RKO (cell line): ENCODE measurements around the gene SYT1.

ENCODE experiments used
- DNase-seq: peaks from one replicate; pipeline ENCODE4 v3.0.0-alpha.2; 2016; ENCODE audit warnings: low spot score

SYT1 gene

DNA sequence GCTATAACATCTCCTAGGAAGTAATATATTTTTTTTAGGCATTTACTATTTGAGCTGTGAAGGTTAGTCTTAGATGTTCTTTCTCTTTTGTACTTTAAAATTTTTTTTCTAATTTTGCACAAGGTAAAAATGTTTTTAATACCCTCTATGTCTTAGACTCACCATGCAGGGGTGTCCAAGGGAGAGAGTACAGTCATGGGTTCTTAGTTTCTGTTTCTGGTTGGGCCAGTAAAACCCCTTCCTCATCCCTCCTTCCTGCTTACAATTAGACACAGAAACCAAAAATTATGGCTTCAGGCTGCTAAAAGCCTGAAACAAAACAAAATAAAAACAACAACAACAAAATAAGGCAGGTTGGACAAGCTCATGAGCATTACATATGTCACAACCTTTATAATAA lies 193.0 kb downstream of the SYT1 start:
- no peak for DNase-seq

DNA sequence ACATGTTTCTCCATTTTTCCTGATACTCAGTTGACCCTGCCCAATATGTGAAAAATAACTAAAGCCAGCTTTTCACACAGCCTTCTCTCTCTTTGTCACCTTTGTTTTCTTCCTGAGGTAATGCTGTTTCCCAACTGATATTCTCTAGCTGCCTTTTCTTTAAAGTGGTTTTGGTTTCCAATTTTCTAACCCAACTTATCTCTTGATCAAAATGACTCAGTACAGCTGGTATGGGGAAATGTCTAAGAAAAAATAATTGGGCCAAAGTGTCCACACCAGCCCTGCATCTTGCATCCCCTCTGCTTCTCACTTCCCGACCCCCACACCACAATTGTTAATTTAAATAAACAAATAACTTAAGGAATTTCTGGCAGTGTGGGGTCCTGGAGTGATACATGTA lies 193.8 kb downstream of the SYT1 start:
- DNase-seq, result no peak

DNA sequence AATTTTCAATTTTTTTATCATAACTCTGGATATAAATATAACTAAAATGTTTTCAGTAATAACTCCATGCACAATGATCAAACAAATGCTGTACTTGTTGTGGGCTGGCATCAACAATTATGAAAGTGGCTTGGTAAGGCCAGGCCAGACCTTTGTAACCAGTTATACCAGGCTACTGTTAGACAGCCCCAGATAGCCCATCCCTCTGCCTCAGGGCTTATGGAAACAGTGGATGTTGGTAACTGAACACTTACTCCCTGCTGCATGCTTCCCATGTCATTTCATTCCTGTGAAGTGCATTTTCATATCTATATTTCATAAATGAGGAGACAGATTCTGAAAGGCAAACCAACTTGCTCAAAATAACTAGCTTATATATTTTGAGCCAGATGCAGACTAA lies 195.0 kb downstream of the SYT1 start:
- DNase-seq, result no peak

DNA sequence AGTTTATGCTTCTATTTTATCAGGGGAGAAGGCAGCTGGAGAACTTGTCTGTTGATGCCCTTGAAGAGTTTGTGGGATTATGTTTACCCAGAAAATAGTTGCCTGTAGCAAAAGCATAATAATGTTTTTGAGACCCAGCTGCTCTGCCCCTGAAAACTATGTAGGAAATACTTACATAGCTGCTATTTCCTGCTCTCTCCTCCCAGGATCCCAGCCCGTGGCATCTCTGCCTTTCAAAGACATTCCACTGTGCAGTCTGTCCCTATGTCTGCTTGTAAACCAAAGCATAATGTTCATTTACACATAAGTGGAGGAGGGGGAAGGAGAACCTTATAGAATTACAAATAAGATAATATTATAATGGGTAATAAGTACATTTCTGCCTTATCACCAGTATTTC lies 198.7 kb downstream of the SYT1 start:
- no peak for DNase-seq

- no peak for DNase-seq
Observed at GRCh38 chr12:79067977-79068376, 203.4 kb downstream of the SYT1 start.

DNA sequence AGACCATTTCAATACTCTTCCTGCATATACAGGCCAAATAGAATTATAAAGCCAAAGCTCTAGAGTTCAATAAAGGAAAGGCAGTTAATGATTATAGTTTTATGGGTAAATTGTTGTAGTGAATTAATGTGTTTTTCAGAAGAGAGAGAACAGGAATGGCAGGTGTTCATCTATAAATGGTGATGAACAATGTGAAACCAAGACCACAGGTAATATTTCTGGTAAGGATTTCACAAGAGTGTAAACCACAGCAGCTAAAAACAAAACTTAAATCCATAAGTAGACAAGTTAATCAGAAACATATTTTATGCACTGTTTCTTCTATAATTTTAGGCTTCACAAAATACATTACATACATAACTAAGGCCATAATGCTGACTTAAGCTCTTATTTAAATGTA lies 204.4 kb downstream of the SYT1 start:
- no peak for DNase-seq

DNA sequence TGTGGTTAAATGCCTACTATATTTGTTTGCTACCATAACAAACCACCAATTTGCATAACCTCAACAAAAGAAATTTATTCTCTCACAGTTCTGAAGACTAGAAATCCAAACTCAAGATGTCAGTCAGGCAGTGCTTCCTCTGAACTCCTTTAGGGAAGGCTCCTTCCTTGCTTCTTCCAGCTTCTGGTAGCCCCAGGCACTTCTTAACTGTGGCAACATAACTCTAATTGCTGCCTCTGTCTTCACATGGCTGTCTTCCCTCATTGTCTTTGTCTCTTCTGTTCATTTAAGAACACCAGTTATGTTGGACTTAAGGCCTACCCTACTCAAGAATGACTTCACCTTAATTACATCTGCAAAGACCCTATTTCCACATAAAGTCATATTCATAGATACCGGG lies 206.9 kb downstream of the SYT1 start:
- DNase-seq, result no peak

DNA sequence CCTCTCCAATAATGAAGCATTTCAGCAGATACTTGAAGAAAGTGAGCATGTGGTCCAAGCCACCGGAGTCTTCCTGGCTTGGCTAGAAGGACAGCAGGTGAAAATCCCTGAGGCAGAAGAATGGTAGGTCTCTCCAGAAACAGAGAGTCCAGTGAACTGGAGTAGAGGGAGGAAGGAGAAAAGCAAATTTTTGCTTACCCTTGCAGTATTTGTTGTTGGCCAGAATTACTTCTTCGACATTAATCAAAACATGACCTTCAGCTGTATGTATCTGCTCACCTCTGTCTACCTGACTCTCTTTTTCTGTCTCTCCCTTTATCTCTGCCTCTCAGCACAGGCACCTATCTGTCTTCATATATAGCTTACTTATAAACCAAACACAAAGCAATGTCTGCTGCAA lies 208.9 kb downstream of the SYT1 start:
- DNase-seq, result no peak

DNA sequence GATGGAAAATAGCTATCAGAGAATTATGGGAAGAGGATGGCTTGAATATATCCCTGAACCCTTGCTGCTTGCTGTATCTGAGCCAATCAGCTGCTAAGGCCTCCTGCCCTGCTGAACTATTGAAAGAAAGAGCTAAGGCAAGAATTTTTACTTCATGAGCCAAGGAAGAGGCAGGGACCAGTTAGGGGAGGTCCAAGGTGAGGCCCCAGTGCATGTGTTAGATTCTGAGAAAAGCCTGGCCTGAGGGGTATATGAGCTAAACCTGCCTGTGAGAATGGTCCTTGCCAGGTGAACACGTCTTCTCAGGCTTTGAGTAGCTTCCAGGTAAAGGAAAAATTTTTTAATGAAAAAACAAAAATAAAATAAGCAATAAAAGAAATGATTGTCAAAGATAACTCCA lies 218.0 kb downstream of the SYT1 start:
- no peak for DNase-seq

DNA sequence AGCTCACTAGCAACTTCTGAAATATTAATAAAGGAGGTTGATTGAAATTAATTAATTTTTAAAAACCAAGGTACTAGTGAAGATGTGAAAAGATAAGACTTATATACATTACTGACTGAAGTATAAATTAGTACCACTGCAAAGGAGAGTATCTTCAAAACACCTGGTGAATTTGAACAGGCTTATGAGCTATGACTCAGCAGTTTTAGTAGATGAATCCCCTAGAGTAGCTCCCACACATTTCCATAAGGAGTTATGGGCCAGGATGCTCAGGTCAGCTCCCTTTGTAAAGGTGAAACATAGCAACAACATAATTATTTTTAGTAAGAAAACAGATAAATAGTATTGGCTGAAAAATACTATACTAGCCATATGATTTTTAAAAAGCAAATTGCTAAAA lies 218.6 kb downstream of the SYT1 start:
- no peak for DNase-seq

DNA sequence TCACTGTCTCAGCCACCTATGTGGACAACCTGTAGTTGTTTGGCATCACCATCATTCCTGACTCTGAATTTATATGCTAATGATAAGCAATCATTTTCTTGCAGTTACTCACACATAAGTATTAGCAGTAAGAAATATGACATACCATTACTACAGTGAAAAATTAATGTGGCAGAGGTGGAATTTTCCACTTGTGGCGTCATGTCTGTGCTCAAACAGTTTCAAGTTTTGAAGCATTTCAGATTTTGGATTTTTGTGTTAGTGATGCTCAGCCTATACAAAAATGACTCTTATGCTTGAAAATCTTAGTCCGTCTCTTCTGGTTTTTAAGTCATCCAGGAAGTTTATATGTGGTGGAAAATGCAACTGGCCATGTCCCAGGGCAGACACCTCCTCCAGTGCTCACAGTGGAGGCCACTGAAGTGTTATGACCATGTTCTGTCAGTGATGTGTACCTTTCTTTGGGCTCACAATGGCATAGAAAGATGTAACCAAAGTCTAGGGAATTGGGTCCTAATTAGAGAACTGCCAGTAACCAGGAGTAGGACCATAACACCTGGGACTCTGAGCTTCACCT lies 220.6 kb downstream of the SYT1 start:
- DNase-seq, result no peak

DNA sequence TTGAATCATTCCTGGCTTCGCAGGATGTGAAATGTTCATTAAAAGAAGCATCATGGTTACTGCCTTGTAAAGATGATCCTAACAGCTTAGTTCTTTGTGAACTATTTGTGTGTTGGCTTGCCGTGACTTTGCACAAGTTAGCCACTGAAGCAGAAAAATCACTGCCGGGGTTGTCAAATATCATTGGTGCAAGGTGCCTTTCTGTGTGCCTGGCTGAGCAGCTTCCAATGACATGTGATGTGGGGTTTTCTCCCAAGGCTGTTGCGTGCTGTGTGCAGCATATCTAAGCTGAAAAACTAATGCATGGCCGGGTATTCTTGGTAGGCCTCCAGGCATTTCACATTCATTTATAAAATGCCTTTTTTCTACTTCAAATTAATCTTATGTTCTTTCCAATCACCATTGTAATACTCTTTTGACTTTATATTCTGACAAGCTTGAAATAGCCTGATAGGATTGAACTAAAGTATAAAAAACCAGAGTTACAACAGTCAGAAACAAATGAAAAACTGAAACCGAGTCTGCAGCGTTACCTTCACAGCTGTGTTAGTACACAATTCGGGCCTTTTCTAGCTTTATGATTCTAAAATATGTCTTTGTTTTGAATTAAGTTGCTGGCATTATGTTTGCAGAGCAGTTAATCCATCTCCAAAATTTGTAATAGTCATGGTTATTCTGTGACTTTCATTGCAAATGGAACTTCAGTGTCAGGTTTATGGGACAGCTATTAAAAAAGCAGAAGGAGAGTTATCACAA lies 222.1 kb downstream of the SYT1 start:
- no peak for DNase-seq

DNA sequence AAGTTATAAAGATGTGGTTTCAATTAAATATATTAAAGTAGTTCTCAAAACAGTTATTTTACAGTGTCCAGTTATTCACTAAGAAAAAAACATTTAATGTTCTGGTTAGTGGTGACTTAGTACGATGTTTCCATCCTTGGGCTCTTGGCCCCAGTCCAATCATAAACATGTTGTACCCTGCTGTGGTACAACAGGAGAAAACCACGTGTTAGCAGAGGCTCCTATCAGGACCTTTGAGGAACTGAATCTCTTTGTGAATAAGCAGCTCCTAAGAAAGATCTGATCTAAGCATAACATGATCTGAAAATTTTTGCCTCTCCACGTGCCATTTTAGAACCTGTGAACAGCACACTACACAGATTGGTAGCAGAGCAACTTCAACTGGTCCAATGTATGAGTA lies 234.0 kb downstream of the SYT1 start:
- no peak for DNase-seq

GRCh38 chr12:79108962-79109361 lies 244.4 kb downstream of the SYT1 start:
- DNase-seq, result no peak

DNA sequence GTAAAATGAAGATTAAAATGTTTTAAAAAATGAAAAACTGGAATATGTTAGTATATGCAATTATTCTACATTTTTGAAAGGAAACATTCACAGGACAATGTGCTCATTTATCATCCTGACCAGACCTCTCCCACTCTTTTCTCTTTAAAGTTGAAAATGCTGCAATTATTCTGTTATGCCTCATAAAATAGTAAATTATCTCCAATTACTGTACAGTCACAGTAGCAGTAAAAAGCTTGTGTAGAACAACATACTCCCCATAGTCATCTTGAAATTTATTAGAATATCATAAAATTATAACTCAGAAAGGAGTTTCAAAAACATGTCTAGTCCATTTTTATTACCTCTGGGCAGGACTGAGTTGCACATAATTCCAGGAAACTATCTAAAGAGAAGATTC lies 250.3 kb downstream of the SYT1 start:
- DNase-seq, result no peak

DNA sequence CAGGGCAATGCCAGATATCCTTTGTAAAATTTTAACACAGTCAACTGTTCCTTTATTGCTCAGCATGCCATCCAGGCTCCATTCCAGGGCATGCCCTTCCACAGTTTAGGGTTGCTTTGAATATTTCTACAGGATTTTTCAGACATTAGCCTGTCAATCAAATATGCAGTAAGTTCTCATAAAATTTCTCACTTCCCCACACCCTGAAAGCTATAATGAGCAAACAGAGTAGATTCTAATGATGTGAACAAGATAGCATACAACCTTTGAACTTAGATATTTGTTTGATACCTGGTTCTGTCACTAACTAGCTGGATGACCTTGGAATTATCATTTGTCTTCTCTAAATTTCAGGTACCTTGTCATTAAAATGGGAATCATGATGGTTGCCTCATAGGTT lies 251.2 kb downstream of the SYT1 start:
- no peak for DNase-seq

DNA sequence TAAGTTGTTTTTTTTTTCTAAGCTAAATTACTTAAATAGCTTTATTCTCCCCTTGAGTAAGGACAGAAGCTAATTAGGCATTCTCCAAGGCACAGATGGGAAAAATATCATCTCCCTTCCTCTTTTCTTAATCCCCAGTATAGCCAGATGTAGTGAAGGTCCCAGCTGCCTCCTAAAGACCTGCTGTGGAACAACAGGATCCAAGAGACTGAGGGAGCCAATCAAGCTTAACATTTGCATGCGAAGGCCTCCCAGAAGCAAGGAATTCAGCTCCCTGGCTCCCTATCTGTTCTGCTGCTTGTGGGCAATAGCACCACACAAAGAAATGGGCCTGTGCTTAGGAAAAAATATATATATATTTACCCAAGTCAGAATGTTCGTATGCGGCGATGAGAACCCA lies 255.2 kb downstream of the SYT1 start:
- no peak for DNase-seq

DNA sequence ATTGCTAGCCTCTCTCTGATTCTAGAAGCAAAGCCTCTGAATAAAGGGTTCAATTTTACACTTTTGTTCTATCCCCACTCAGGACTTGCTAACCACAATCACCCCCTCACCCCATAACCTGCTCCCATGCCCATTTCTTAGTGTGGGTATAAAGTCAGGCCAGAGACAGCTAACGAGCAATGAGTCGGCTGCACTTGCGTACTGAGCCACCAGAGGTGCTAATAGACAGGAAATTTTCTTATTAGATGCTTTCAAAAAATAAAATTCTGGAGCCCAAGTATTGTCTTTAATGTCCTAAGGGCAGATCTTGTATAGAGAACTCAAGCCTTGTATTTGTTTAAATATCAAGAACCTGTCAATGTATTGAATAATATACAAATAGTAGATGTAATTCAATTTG lies 256.9 kb downstream of the SYT1 start:
- peak; percentile 45 for DNase-seq

GRCh38 chr12:79124385-79124784 lies 259.8 kb downstream of the SYT1 start:
- no peak for DNase-seq

- DNase-seq, result no peak
Observed at GRCh38 chr12:79125358-79125757, 260.8 kb downstream of the SYT1 start.

GRCh38 chr12:79127271-79127751 lies 262.7 kb downstream of the SYT1 start:
- DNase-seq, result no peak

GRCh38 chr12:79128956-79129355 lies 264.4 kb downstream of the SYT1 start:
- DNase-seq, result no peak

- no peak for DNase-seq
Observed at GRCh38 chr12:79138872-79139271, 274.3 kb downstream of the SYT1 start.

- no peak for DNase-seq
Observed at GRCh38 chr12:79140711-79141110, 276.1 kb downstream of the SYT1 start.
